GM12874 (cell line): ENCODE results near the gene GADD45G.

Experiments
- TF ChIP-seq, protein P1 (sequence below): IDR thresholded peaks from 2 replicates; pipeline ENCODE4 v1.5.1; 2011; ENCODE audit warnings: low read depth, mild to moderate bottlenecking, control low read depth, low read length, moderate library complexity; ENCODE audit not compliant: insufficient read depth

The GADD45G gene

DNA sequence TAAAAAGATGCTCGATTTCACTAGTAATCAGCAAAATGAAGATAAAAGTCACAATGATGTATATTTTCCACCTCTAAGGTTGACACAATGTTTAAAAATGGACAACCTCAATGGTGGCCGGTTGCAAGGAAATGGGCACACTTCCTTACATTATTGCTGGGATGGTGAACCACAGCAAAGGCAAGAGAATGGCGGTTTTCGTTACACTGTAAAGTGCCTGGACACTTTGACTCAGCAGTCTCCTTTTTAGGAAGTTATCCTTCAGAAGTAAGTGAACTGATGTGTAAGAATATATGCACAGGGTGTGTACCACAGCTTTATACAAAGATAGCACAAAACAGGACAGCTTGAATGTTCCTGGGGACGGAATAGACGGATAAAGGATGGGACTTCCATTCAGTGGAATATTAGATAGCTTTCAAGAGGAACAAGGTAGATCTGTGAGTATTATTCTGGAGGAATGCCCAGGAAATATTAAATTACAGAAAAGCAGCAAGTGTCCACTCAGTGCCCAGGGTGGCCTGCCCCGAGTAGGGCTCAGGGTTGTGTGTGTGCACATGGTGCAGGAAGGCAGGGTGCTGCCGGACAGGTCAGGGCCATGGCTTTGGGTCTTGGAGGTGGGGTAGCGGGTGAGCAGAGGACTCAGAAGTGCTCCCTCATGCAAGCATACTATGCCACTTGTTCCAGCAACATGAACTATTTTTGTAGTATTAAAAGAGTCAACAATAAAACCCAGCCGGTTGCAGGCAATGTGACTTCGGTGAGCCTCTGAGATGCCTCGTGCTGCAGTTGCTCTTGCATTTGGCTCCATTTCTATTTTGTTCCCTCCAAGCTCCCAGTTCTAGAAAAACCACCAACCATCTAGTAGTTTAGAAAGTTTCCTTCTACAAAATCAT, 24.5 kb downstream of the GADD45G start:
- TF ChIP-seq, protein P1, sequence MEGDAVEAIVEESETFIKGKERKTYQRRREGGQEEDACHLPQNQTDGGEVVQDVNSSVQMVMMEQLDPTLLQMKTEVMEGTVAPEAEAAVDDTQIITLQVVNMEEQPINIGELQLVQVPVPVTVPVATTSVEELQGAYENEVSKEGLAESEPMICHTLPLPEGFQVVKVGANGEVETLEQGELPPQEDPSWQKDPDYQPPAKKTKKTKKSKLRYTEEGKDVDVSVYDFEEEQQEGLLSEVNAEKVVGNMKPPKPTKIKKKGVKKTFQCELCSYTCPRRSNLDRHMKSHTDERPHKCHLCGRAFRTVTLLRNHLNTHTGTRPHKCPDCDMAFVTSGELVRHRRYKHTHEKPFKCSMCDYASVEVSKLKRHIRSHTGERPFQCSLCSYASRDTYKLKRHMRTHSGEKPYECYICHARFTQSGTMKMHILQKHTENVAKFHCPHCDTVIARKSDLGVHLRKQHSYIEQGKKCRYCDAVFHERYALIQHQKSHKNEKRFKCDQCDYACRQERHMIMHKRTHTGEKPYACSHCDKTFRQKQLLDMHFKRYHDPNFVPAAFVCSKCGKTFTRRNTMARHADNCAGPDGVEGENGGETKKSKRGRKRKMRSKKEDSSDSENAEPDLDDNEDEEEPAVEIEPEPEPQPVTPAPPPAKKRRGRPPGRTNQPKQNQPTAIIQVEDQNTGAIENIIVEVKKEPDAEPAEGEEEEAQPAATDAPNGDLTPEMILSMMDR, result no peak

DNA sequence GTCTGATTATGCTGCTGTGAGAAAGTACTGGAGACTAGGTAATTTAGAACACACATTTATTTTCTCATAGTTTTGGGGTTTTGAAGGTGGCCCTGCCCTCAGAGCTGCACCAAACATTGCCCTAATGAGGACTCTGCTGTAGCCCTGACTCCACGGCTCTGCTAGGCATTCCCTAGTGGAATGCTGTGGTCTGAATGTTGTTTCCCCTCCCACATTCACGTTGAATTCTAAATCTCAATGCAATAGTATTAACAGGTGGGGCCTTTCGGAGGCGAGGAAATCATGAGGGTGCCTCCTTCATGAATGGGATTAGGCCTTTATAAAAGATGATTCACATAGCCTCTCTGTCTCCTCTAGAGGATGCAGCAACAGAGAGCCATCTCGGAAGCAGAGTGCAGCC, 25.7 kb downstream of the GADD45G start:
- TF ChIP-seq, protein P1, result no peak

DNA sequence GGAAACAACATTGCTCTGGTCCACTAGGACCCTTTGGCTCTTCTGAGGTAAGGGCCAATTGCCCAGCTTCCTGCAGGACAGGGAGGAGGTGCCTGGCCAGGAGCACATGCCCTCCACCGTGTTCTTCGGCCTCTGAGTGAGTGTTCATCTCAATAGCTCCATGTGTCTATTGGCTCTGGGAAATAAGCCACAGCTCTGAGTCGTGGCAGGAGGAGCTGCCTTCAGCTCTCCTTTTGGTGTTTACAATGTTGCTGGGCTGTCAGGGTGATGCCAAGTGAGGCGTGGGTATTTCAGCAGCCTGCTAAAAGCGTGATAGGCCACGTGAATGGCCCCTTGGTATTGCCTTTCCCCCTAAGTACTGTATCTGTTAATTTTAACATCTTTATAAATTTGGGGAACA, 26.6 kb downstream of the GADD45G start:
- TF ChIP-seq, protein P1, result no peak

DNA sequence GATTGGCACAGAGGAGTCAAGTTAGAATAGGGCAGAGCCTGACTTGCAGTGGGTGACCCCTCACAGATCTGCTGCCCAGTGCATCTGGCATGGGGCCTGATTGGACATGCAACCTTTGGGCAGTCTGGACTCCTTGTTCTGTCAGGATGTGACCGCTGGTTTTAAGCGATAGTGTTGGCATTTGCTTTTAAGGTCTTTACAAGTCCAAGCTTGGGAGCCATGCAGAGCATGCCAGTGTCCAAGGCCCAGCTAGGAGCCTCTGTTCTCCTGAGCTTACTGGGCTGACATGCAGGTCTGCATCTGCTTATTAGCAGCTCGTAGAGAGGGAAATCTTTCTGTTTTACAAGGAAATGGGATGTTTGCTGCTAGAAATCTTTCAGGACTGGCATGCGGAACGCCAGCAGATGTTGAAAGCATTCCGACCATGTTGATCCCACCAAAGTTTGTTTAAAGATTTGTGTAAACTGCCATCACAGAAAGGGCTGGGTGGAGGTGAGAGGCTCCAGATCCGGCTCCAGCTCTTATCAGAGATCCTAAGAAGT, 27.5 kb downstream of the GADD45G start:
- TF ChIP-seq, protein P1, result no peak

DNA sequence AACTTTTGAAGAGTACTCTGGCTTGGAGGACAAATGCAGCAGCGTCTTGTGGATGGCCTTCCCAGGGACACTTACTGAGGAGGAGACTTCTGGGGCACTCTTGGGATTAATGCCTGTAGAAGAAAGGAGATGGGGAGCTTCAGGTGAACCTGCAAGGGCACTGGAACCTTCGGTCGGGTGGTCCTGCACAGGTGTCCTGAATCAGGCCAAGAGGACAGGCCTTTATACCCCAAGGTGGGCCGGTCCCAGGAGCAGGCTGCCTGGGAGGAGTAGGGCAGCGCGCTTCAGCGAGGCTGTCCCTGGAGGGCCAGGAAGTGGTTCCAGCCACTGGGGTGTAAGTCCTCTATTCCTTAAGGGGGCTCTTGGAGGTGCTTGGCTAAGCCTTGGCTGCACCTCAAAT, 27.9 kb downstream of the GADD45G start:
- TF ChIP-seq, protein P1, result no peak

DNA sequence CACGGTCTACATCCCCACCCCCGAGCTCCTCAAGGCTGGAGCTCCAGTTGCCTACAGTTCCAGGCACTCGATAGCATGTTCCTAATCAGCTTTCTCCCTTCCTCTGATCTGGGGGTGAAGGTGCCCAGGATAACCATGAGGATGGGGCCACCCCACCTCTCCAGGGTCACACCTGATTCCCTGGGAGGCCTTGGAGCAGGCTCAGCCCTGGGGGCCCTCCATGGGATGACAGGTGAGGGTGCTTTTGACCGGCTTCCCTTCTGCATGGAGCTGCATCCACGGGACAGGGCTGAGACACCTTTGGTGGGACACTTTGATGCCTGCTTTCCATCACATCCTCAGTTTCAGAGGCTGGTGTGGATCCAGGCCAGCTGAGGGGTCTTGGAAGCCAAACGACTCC, 28.6 kb downstream of the GADD45G start:
- TF ChIP-seq, protein P1, result no peak

DNA sequence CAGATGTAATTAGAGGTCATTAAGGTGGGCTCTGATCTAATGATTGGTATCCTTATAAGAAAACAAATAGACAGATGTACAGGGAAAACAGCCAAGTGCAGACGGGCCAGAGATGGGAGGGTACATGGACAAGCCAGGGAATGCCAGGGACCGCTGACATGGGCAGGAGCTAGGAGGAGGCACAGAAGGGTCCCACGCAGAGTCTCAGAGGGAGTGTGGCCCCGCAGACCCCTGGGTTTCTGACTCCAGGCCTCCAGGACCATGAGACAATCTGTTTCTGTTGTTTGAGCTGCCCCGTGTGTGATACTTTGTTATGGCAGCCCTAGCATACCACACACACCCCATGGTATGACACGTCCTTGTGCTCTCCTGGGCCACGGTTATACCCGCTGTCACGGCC, 29.1 kb downstream of the GADD45G start:
- TF ChIP-seq, protein P1, result no peak
